Gastroesophageal sphincter (tissue), 3 donors: ENCODE data around the gene CCDC7.

Experiments used
- EP300 ChIP-seq: sonication (generic); formaldehyde crosslinking; IDR thresholded peaks from one replicate; pipeline ENCODE4 v1.6.1; 2017; ENCODE audit warnings: antibody characterized with exemption, mild to moderate bottlenecking
- TF ChIP-seq, protein P1 (sequence below), 4 experiments: fragments of 200-600 bp in 2 of 4; fragments of 450-650 bp in 2 of 4; sonication (generic) in 1 of 4; IDR thresholded peaks; one replicate each; pipeline ENCODE4 v1.5.1; 2017 to 2019; ENCODE audit warnings: antibody characterized with exemption in 4 of 4, mild to moderate bottlenecking in 2 of 4, moderate library complexity in 2 of 4

DNA sequence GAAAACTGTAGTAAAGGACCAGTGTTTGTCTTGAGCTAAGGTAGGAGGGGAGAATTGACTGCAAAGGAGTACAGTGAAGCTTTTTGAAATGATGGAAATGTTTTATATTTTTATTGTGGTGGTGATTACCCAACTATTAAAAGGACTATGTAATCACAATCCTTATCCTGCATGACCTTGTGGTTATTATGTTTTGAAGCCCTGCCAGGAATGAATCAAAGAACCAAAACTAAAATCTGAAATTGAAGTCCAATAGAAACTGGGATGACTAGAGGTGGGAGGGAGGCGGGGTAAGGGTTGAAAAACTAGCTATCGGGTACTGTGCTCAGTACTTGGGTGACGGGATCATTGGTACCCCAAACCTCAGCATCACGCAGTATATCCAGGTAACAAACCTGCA lies 8.2 kb downstream of the CCDC7 start:
- no peak for TF ChIP-seq EP300
- TF ChIP-seq, protein P1, sequence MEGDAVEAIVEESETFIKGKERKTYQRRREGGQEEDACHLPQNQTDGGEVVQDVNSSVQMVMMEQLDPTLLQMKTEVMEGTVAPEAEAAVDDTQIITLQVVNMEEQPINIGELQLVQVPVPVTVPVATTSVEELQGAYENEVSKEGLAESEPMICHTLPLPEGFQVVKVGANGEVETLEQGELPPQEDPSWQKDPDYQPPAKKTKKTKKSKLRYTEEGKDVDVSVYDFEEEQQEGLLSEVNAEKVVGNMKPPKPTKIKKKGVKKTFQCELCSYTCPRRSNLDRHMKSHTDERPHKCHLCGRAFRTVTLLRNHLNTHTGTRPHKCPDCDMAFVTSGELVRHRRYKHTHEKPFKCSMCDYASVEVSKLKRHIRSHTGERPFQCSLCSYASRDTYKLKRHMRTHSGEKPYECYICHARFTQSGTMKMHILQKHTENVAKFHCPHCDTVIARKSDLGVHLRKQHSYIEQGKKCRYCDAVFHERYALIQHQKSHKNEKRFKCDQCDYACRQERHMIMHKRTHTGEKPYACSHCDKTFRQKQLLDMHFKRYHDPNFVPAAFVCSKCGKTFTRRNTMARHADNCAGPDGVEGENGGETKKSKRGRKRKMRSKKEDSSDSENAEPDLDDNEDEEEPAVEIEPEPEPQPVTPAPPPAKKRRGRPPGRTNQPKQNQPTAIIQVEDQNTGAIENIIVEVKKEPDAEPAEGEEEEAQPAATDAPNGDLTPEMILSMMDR (IDR thresholded peaks at IDR 0.05) = no peak
